PC-9 (cell line): ENCODE data around the gene LPAR1.

Source experiments
- EZH2 ChIP-seq: fragments of 200-600 bp; sonication (generic); IDR thresholded peaks from 2 replicates; pipeline ENCODE4 v1.8.0; 2017; ENCODE audit warnings: antibody characterized with exemption, low read depth
- TF ChIP-seq, protein P1 (sequence below): fragments of 200-600 bp; sonication (generic); conservative IDR thresholded peaks from 2 replicates; pipeline ENCODE4 v1.6.1; 2017; ENCODE audit warnings: mixed run types, antibody characterized with exemption, mild to moderate bottlenecking, moderate library complexity

DNA sequence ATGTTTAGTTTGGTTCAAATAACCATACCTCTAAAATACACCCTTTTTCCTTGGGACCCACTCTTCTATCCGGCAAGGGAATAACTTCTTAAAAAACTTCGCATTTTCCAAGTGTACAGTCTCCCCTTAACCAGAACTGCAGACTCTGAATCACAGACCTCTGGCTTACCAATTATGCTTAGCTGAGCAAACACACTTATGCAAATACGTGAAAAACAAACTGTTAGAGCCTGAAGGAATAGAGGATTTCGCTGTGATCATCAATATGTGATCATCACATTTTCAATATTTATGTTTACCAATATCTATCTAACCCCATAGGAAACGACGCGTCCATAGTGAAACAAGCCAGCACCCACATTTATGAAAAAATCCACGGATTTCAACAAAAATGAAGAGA is 1.3 kb downstream of the LPAR1 start:
- TF ChIP-seq, protein P1, sequence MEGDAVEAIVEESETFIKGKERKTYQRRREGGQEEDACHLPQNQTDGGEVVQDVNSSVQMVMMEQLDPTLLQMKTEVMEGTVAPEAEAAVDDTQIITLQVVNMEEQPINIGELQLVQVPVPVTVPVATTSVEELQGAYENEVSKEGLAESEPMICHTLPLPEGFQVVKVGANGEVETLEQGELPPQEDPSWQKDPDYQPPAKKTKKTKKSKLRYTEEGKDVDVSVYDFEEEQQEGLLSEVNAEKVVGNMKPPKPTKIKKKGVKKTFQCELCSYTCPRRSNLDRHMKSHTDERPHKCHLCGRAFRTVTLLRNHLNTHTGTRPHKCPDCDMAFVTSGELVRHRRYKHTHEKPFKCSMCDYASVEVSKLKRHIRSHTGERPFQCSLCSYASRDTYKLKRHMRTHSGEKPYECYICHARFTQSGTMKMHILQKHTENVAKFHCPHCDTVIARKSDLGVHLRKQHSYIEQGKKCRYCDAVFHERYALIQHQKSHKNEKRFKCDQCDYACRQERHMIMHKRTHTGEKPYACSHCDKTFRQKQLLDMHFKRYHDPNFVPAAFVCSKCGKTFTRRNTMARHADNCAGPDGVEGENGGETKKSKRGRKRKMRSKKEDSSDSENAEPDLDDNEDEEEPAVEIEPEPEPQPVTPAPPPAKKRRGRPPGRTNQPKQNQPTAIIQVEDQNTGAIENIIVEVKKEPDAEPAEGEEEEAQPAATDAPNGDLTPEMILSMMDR: no peak
- no peak for TF ChIP-seq EZH2
